Measurements from ENCODE around the gene PHF2.

DNA sequence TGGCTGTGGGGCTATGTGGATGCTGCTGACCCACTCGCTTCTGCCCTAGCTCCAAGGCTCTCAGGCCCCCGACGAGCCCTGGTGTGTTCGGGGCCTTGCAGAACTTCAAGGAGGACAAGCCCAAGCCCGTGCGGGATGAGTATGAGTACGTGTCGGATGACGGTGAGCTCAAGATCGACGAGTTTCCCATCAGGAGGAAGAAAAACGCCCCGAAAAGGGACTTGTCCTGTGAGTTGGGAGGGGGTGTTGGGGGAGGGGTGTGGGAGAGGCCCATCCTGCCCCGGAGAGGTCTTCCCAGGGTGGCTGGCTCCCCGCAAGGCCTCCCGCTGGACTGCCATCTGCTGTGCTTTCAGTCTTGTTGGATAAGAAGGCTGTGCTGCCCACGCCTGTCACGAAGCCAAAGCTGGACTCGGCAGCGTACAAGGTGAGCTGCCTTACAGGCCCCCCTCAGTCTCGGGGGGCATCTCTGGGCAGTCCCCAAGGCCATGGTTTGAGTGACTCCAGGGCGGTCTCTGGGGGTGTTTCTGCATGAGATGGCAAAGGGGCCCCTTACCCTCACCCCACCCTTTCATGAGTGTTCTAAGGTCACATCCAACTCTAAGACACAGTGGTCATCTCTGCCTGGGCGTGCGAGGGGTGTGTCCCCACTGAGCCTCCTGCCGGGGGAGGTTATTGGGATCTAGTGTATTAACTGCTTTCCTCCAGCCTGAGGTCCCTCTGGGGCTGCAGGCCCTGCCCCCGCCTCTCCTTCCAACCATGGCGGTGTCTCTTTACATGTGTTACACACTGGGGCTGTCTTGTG lies 89.5 kb downstream of the PHF2 start:
- no peak for TF ChIP-seq CTCF (IDR thresholded peaks at IDR 0.05; ENCODE audit: low read depth, low read length)
- no peak for TF ChIP-seq EZH2phosphoT487 (IDR thresholded peaks at IDR 0.05; ENCODE audit: low read depth)

Measured in OCI-LY3 (cell line).